T-cell (primary cell): ENCODE measurements around the gene MSLN. TPM values are rescaled to one million over a fixed set of nuclear protein-coding genes. Genes with fewer than 3 reads are reported as not detected.
A peak's percentile ranks its signal among the peaks of the same experiment; 100 is the strongest.

ENCODE experiments used
- ATAC-seq, 4 experiments: fragments of 200-7000 bp in 3 of 4; fragments of 150-1000 bp in 1 of 4; cut with Tn5 transposase; replicated peaks in 1 of 4; 1 replicate in 3 of 4; 2 replicates in 1 of 4; pipeline ENCODE4 v1.10.0; 2021; ENCODE audit warnings: moderate library complexity in 3 of 4, mild to moderate bottlenecking in 2 of 4, moderate number of reproducible peaks in 1 of 4
- CTCF ChIA-PET, 2 donors: fragments of 300-600 bp; sonication (Branson Sonifier 250); formaldehyde crosslinking; loops; one replicate each; lab custom pipeline; 2022; ENCODE audit warnings: antibody characterized with exemption in 2 of 2; lab: Charles Lee
- POLR2A ChIA-PET, 2 donors: fragments of 300-600 bp; sonication (Branson Sonifier 250); formaldehyde crosslinking; loops; one replicate each; lab custom pipeline; 2022; ENCODE audit warnings: antibody characterized with exemption in 2 of 2; lab: Charles Lee
- DNase-seq, 35 experiments: peaks; one replicate each; pipeline versions ENCODE4 v3.0.0 to v3.0.0-alpha.2; 2013 to 2023
- H3K27ac ChIP-seq: one replicate; pipeline ENCODE4 v1.5.1; 2013; ENCODE audit warnings: low read length
- H3K27me3 ChIP-seq, 2 experiments: replicated peaks in 1 of 2; 1 replicate in 1 of 2; 2 replicates in 1 of 2; pipeline versions ENCODE4 v1.6.1 to v1.7.0; 2013; ENCODE audit warnings: low read length in 1 of 2, mixed read lengths in 1 of 2; ENCODE audit not compliant: control insufficient read depth in 2 of 2, insufficient read depth in 2 of 2; ENCODE audit errors: extremely low read depth in 1 of 2
- H3K36me3 ChIP-seq, 2 donors: 1 replicate in 1 of 2; 2 replicates in 1 of 2; pipeline versions ENCODE4 v1.6.1 to v1.7.0; 2013; ENCODE audit warnings: low read length in 1 of 2; ENCODE audit not compliant: control insufficient read depth in 2 of 2, insufficient read depth in 1 of 2; ENCODE audit errors: extremely low read depth in 1 of 2
- H3K4me1 ChIP-seq, 2 experiments: 1 replicate in 1 of 2; 2 replicates in 1 of 2; pipeline versions ENCODE4 v1.6.1 to v1.7.0; 2013; ENCODE audit warnings: low read length in 2 of 2, mixed read lengths in 1 of 2; ENCODE audit not compliant: insufficient read depth in 2 of 2, control insufficient read depth in 1 of 2; ENCODE audit errors: extremely low read depth in 1 of 2
- H3K4me3 ChIP-seq, 2 donors: 1 replicate in 1 of 2; 2 replicates in 1 of 2; pipeline versions ENCODE4 v1.5.1 to v1.7.0; 2013; ENCODE audit warnings: mild to moderate bottlenecking in 2 of 2, low read length in 1 of 2, moderate library complexity in 1 of 2; ENCODE audit not compliant: control insufficient read depth in 1 of 2; ENCODE audit errors: extremely low read depth in 1 of 2
- H3K9me3 ChIP-seq: 2 replicates; pipeline ENCODE4 v1.7.0; 2013
- H3K27ac Mint-ChIP-seq, 2 donors: one replicate each; pipeline ENCODE4 v1.8.0; 2020 to 2021; ENCODE audit warnings: mild to moderate bottlenecking in 2 of 2, mixed read lengths in 2 of 2
- H3K27me3 Mint-ChIP-seq, 2 donors: one replicate each; pipeline ENCODE4 v1.8.0; 2021 to 2022; ENCODE audit warnings: mixed read lengths in 2 of 2
- H3K36me3 Mint-ChIP-seq: one replicate; pipeline ENCODE4 v1.8.0; 2021; ENCODE audit warnings: mixed read lengths
- H3K4me1 Mint-ChIP-seq, 3 donors: one replicate each; pipeline ENCODE4 v1.8.0; 2020 to 2022; ENCODE audit warnings: mixed read lengths in 3 of 3, mild to moderate bottlenecking in 1 of 3
- H3K4me3 Mint-ChIP-seq, 3 donors: one replicate each; pipeline ENCODE4 v1.8.0; 2020 to 2022; ENCODE audit warnings: mild to moderate bottlenecking in 3 of 3, mixed read lengths in 3 of 3, moderate library complexity in 3 of 3
- H3K9me3 Mint-ChIP-seq, 3 donors: one replicate each; pipeline ENCODE4 v1.8.0; 2020 to 2022; ENCODE audit warnings: mixed read lengths in 3 of 3
- WGBS: methylation state at CpG from one replicate; pipeline ENCODE4 v1.1.5; 2013; ENCODE audit warnings: missing lambda C conversion rate; ENCODE audit not compliant: insufficient coverage; 5-methylcytosine and 5-hydroxymethylcytosine counted together
- total RNA-seq, 35 experiments: library from RNA in 6 of 35; stranded (reverse) in 6 of 35; fragments of 120-200 nt in 1 of 35; gene quantifications; one replicate each; pipeline versions ENCODE4 v1.2.1 to v1.2.4 and lab custom pipeline; 2013 to 2026

MSLN gene
- total RNA-seq, 5 donors from 2014 or later (not counting 1 experiment from before 2014, with no cell fraction given), result 0.55 to 0.60 TPM; not detected in 3

DNA sequence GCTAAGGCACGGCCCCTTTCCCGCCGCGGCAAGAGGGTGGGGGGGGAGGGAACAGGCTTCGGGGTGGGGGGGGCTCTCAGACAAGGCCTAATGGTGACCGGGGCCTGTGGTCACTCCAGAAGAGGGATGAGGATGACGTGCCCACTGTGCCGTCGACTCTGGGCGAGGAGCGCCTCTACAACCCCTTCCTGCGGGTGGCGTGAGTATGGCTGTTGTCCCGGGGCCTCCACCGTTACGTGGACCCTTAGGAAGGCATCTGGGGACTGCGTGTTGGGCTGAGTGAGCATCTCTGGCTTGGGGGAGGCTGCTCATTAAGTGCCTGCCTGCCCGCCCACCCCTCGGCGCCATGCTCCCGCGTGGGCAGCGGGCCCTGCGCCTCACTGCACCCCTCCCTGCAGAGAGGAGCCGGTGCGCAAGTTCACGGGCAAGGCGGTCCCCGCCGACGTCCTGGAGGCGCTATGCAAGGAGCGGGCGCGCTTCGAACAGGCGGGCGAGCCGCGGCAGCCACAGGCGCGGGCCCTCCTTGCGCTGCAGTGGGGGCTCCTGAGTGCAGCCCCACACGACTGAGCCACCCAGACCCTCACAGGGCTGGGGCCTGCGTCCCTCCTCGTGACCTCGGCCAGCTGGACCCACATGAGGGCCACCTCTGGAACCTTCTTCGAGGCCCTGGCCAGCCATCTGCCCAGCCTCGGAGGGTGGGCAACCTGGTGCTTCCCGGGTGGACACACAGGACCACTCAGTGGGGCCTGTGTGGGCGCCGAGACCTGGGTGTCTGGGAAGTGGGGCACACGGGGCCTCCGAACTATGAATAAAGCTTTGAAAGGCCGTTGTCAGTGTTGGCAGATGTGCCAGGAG is 31.4 kb upstream of the MSLN start:
- DNase-seq (no peak), ATAC-seq (no peak)
- no peaks in the 10 kb centered on the region for H3K9me3 Mint-ChIP-seq
- ChIA-PET POLR2A (no interaction called here), CTCF (no interaction called here)
- no peak overlapping the region for H3K27ac ChIP-seq
- H3K27me3 Mint-ChIP-seq, result no peaks in the 10 kb centered on the region
- H3K27me3 ChIP-seq, result peaks cover 0 to 3% of the 10 kb centered on the region in 2 experiments
- H3K9me3 ChIP-seq, result no peaks in the 10 kb centered on the region
- no peak overlapping the region for H3K27ac Mint-ChIP-seq
- peaks cover 3 to 15% of the 10 kb centered on the region in 2 donors for H3K36me3 ChIP-seq
- WGBS, result 87% methylated on average over 46 of the region's 55 CpGs
- no peak overlapping the region for H3K4me3 ChIP-seq
- H3K4me1 ChIP-seq, result peaks cover 0 to 25% of the 10 kb centered on the region in 2 experiments
- H3K36me3 Mint-ChIP-seq, result no peaks in the 10 kb centered on the region
- peaks cover 0 to 5% (median 4%) of the 10 kb centered on the region in 3 donors for H3K4me1 Mint-ChIP-seq
- peak overlapping the region in 1 of 3 donors; percentile 44 for H3K4me3 Mint-ChIP-seq

DNA sequence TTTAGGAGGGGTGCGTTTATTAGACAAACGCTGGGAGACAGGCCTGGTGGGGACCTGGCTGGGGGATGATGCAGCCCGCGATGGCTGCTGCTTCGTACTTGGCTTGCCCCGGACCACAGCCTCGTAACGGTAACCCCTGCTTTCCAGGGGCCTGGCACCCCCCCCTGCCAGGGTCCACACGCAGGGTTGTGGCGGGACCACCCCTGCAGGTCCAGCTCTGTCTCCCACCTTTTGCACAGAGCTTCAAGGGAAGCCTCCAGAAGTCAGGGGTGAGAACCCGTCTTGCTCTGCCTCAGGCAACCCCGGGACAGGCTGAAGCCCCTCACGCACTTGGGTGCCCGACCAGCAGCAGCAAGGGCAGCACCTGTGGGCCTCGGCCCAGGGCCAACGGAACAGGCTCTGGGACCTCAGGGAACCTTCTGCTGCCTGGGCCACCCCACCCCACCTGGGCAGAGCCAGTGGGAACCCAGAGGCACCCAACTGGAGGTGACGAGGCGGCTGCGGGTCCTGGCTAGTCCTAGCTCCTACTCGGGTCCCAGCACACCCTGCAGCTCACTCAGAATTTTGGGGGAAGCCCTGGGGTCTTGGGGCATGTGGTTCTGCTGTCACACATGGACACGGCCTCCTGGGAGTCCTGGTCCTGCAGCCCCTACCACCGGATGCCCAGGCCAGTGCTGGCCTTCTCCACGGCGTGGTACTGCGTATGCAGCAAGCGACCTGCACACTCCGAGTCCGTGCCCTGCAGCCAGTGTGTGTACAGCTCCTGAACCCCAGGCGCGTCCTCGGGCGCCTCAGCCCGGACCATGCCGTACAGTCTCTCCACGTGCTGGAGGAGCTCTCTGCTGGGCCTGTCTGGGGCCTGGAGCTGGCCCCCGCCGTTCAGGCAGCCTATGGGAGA is 30.5 kb upstream of the MSLN start:
- Mint-ChIP-seq H3K36me3 (peaks cover under 1% of the 10 kb centered on the region), H3K4me1 (peaks cover 0 to 5% (median 4%) of the 10 kb centered on the region in 3 donors), H3K9me3 (no peaks in the 10 kb centered on the region), H3K27me3 (no peaks in the 10 kb centered on the region), H3K4me3 (peak overlapping the region; percentile 9 to 39 (median 37)), H3K27ac (no peak overlapping the region)
- Histone ChIP-seq H3K36me3 (peaks cover 6 to 23% of the 10 kb centered on the region in 2 donors), H3K27ac (no peak overlapping the region), H3K9me3 (no peaks in the 10 kb centered on the region), H3K27me3 (peaks cover 0 to 3% of the 10 kb centered on the region in 2 experiments), H3K4me1 (peaks cover 0 to 25% of the 10 kb centered on the region in 2 experiments), H3K4me3 (no peak overlapping the region)
- POLR2A ChIA-PET, result no interaction called here
- DNase-seq (no peak), ATAC-seq (no peak)
- 92% methylated on average over 36 of the region's 37 CpGs for WGBS
- CTCF ChIA-PET, result interaction anchor here in 1 of 2 donors (0.5 kb wide), 1 partner anchor 19 kb away, joined by 4 read pairs; no protein-coding TSS in a partner anchor

DNA sequence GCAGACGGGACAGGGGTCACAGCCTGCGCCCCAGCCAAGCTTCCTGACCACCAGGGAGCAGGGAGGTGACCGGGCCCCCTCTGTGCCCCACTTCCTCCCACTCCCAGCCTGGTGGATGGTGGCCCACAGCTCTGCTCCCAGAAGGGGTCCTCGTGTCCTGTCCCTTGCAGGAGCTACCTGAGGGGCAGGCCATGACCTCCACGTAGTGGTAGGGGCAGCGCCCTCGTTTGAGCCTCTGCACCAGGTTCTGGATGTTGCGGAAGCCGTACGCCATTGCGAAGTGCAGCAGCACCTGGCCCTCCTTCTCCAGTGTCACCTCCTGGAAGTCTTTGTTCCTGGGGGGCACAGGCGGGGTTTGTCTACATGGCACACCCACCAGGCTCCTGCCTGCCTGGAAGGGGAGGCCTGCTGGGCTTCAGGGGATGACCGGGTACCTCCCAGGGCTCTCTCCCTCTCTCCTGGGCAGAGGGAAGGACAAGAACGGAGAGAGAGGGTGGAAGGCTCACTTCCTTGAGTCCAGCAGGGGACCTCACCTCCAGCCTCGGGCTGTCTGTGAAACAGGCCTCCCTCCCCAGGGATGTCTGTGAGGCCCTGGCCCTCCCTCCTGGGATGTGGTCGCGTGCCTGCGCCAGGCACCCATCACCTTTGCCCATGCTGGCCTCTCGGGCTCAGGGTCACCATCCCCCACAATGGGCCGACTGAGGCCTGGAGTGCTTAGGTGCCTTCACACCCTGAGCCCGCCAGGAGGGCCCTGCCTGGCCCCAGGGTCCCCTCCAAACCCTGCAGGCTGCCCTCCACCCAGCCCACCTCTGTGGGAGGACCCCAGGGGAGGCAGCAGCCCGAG is 29.6 kb upstream of the MSLN start:
- ATAC-seq, result no peak
- no peak overlapping the region for H3K27ac ChIP-seq
- H3K27me3 Mint-ChIP-seq, result no peaks in the 10 kb centered on the region
- peaks cover 0 to 3% of the 10 kb centered on the region in 2 experiments for H3K27me3 ChIP-seq
- H3K4me3 ChIP-seq, result no peak overlapping the region
- peaks cover 14 to 30% of the 10 kb centered on the region in 2 donors for H3K36me3 ChIP-seq
- ChIA-PET POLR2A (no interaction called here), CTCF (interaction anchor here in 1 of 2 donors (0.5 to 0.9 kb wide), 2 partner anchors 11 to 18 kb away, joined by 3 to 4 read pairs; no protein-coding TSS in a partner anchor)
- no peak overlapping the region for H3K4me3 Mint-ChIP-seq
- peaks cover 5% of the 10 kb centered on the region for H3K36me3 Mint-ChIP-seq
- 86% methylated on average over 15 of the region's 22 CpGs for WGBS
- no peaks in the 10 kb centered on the region for H3K9me3 Mint-ChIP-seq
- no peak overlapping the region for H3K27ac Mint-ChIP-seq
- peaks cover 0 to 24% of the 10 kb centered on the region in 2 experiments for H3K4me1 ChIP-seq
- peaks cover 0 to 5% (median 4%) of the 10 kb centered on the region in 3 donors for H3K4me1 Mint-ChIP-seq
- DNase-seq, result no peak
- no peaks in the 10 kb centered on the region for H3K9me3 ChIP-seq

DNA sequence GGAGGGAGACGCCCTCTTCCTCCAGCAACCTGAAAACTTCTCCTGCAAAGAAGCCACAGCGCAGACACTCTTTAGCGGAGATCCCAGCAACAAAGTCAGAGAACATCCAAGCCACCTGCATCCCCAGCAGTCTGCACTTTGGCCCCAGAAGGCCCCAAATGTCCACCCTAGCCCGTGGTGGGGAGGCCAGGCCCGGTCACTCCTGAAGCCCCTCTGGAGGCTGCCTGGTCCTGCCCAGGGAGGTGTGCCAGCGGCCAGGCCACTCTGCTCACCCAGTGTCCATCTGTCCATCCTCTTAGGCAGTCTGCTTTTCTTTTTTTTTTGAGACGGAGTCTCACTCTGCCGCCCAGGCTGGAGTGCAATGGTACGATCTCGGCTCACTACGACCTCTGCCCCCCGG is 28.2 kb upstream of the MSLN start:
- Mint-ChIP-seq H3K27ac (no peak overlapping the region), H3K36me3 (peaks cover 9% of the 10 kb centered on the region), H3K27me3 (no peaks in the 10 kb centered on the region), H3K4me1 (peaks cover 0 to 2% (median 0%) of the 10 kb centered on the region in 3 donors), H3K4me3 (no peak overlapping the region), H3K9me3 (no peaks in the 10 kb centered on the region)
- ATAC-seq (no peak), DNase-seq (no peak)
- H3K27ac ChIP-seq, result no peak overlapping the region
- CTCF ChIA-PET, result no interaction called here
- WGBS, result 99% methylated on average over 10 of the region's 12 CpGs
- no peaks in the 10 kb centered on the region for H3K9me3 ChIP-seq
- H3K27me3 ChIP-seq, result no peaks in the 10 kb centered on the region
- POLR2A ChIA-PET, result no interaction called here
- H3K36me3 ChIP-seq, result peaks cover 23 to 42% of the 10 kb centered on the region in 2 donors
- no peak overlapping the region for H3K4me3 ChIP-seq
- peaks cover 0 to 12% of the 10 kb centered on the region in 2 experiments for H3K4me1 ChIP-seq

DNA sequence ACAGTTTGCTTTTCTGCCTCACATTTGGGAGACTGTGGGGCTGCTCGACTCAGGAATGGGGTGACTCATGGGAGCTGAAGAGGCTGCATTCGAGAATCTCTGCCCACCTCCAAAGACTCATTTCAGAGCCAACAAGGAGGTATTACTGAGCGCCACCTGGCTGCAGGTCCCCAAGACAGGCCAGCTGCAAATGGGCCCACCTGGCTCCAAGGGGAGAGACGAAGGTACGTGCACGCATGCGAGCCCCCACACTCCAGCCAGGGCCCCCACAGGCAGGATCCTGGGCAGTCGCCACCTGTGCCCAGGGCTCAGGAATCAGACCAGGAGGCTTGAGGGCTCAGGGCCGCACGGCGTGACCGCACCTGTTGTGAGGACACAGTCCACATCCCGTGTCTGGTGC is 27.6 kb upstream of the MSLN start:
- no peak overlapping the region for H3K4me3 ChIP-seq
- 93% methylated on average over 12 of the region's 13 CpGs for WGBS
- H3K4me1 ChIP-seq, result peaks cover 0 to 7% of the 10 kb centered on the region in 2 experiments
- H3K27me3 ChIP-seq, result no peaks in the 10 kb centered on the region
- no peak overlapping the region for H3K27ac Mint-ChIP-seq
- no peaks in the 10 kb centered on the region for H3K9me3 Mint-ChIP-seq
- peaks cover 23 to 45% of the 10 kb centered on the region in 2 donors for H3K36me3 ChIP-seq
- peaks cover 0 to 5% (median 3%) of the 10 kb centered on the region in 3 donors for H3K4me1 Mint-ChIP-seq
- H3K36me3 Mint-ChIP-seq, result peaks cover 12% of the 10 kb centered on the region
- no peak overlapping the region for H3K27ac ChIP-seq
- H3K9me3 ChIP-seq, result no peaks in the 10 kb centered on the region
- H3K27me3 Mint-ChIP-seq, result no peaks in the 10 kb centered on the region
- ATAC-seq (no peak), DNase-seq (no peak)
- ChIA-PET CTCF (no interaction called here), POLR2A (no interaction called here)
- no peak overlapping the region for H3K4me3 Mint-ChIP-seq
